Coronary artery (tissue), 2 donors: ENCODE measurements around the gene LIM2.
"Not testable (repeated sequence)": the region's sequence is repeated elsewhere in the genome, so short reads cannot be mapped to it uniquely, and the experiment has no call there.

Experiments
- DNase-seq: peaks from one replicate; pipeline ENCODE4 v3.0.0-alpha.2; 2017; ENCODE audit warnings: low spot score
- H3K27ac ChIP-seq, 2 donors: fragments of 200-600 bp; sonication (generic); one replicate each; pipeline ENCODE4 v1.5.1; 2016 to 2019
- H3K4me3 ChIP-seq: fragments of 200-600 bp; sonication (generic); 2 replicates; pipeline ENCODE4 v1.5.1; 2016; ENCODE audit warnings: mild to moderate bottlenecking, moderate library complexity
- CTCF ChIP-seq: fragments of 200-600 bp; sonication (generic); IDR thresholded peaks from one replicate; pipeline ENCODE4 v1.5.1; 2019; ENCODE audit warnings: antibody characterized with exemption

Gene LIM2

GRCh38 chr19:51410950-51411748 lies 23.4 kb upstream of the LIM2 start:
- Histone ChIP-seq H3K27ac (no peak overlapping the region), H3K4me3 (no peak overlapping the region)
- DNase-seq, result no peak
- no peak for TF ChIP-seq CTCF

GRCh38 chr19:51407511-51408131 lies 19.8 kb upstream of the LIM2 start:
- no peak overlapping the region for H3K4me3 ChIP-seq
- DNase-seq, result no peak
- no peak for TF ChIP-seq CTCF
- H3K27ac ChIP-seq, result no peak overlapping the region

- Histone ChIP-seq H3K4me3 (no peak overlapping the region), H3K27ac (no peak overlapping the region)
- no peak for TF ChIP-seq CTCF
- no peak for DNase-seq
Observed at GRCh38 chr19:51402117-51402516, 14.3 kb upstream of the LIM2 start.

GRCh38 chr19:51399936-51400335 lies 12.2 kb upstream of the LIM2 start:
- DNase-seq, result not testable (repeated sequence)

GRCh38 chr19:51399231-51399630 lies 11.5 kb upstream of the LIM2 start:
- TF ChIP-seq CTCF, result no peak
- DNase-seq, result no peak
- Histone ChIP-seq H3K27ac (no peak overlapping the region), H3K4me3 (no peak overlapping the region)

More at GRCh38 chr19:51399936-51400335, 12.2 kb upstream of the LIM2 start:
- H3K27ac ChIP-seq, H3K4me3 ChIP-seq: not testable (repeated sequence)

- Histone ChIP-seq H3K27ac (no peak overlapping the region), H3K4me3 (no peak overlapping the region)
- TF ChIP-seq CTCF, result peak; percentile 25
- no peak for DNase-seq
Observed at GRCh38 chr19:51398096-51398704, 10.4 kb upstream of the LIM2 start.

- DNase-seq, H3K4me3 ChIP-seq, H3K27ac ChIP-seq: not testable (repeated sequence)
Observed at GRCh38 chr19:51397453-51397852, 9.7 kb upstream of the LIM2 start.

- H3K4me3 ChIP-seq, result no peak overlapping the region
- no peak for TF ChIP-seq CTCF
- DNase-seq, result no peak
- no peak overlapping the region for H3K27ac ChIP-seq
Observed at GRCh38 chr19:51396175-51396574, 8.4 kb upstream of the LIM2 start.
